Limb (tissue), 2 donors: Measurements from ENCODE around the gene C1QTNF3.
A peak's percentile ranks its signal among the peaks of the same experiment; 100 is the strongest.
"Not testable (repeated sequence)": the region's sequence is repeated elsewhere in the genome, so short reads cannot be mapped to it uniquely, and the experiment has no call there.

Experiments
- DNase-seq, 2 donors: peaks; one replicate each; pipeline ENCODE4 v3.0.0-alpha.2; 2016; ENCODE audit errors: extremely low spot score in 2 of 2

C1QTNF3 gene

GRCh38 chr5:34022121-34022705 lies 20.8 kb downstream of the C1QTNF3 start:
- no peak for DNase-seq

GRCh38 chr5:34021334-34021733 lies 21.7 kb downstream of the C1QTNF3 start:
- no peak for DNase-seq

- no peak for DNase-seq
Observed at GRCh38 chr5:34020726-34021125, 22.3 kb downstream of the C1QTNF3 start.

GRCh38 chr5:34017254-34017653 lies 25.8 kb downstream of the C1QTNF3 start:
- no peak for DNase-seq

GRCh38 chr5:34016750-34017149 lies 26.3 kb downstream of the C1QTNF3 start:
- DNase-seq: no peak

- DNase-seq: no peak
Observed at GRCh38 chr5:34016222-34016621, 26.8 kb downstream of the C1QTNF3 start.

- DNase-seq: no peak
Observed at GRCh38 chr5:34015120-34015822, 27.7 kb downstream of the C1QTNF3 start.

- no peak for DNase-seq
Observed at GRCh38 chr5:34014626-34015025, 28.4 kb downstream of the C1QTNF3 start.

- no peak for DNase-seq
Observed at GRCh38 chr5:34013547-34013946, 29.5 kb downstream of the C1QTNF3 start.

GRCh38 chr5:34012791-34013190 lies 30.2 kb downstream of the C1QTNF3 start:
- DNase-seq: peak; percentile 36 to 72

- no peak for DNase-seq
Observed at GRCh38 chr5:34011536-34011935, 31.5 kb downstream of the C1QTNF3 start.

GRCh38 chr5:34010146-34010545 lies 32.9 kb downstream of the C1QTNF3 start:
- not testable (repeated sequence) for DNase-seq

- no peak for DNase-seq
Observed at GRCh38 chr5:34009610-34010009, 33.4 kb downstream of the C1QTNF3 start.

- DNase-seq: no peak
Observed at GRCh38 chr5:34008802-34009201, 34.2 kb downstream of the C1QTNF3 start.

GRCh38 chr5:34007621-34008600 lies 35.1 kb downstream of the C1QTNF3 start, which contains the start of gene AMACR:
Gene AMACR (minus strand): TSS chr5:34008050. CDS start chr5:34008019, 31 bp downstream.
- DNase-seq: peak; percentile 92 to 97

GRCh38 chr5:34007201-34007620 lies 35.8 kb downstream of the C1QTNF3 start:
- DNase-seq: peak in 1 of 2 donors; percentile 36

- DNase-seq: no peak
Observed at GRCh38 chr5:34005681-34006080, 37.3 kb downstream of the C1QTNF3 start.

GRCh38 chr5:34005211-34005610 lies 37.8 kb downstream of the C1QTNF3 start:
- no peak for DNase-seq

- DNase-seq: no peak
Observed at GRCh38 chr5:34003941-34004340, 39.1 kb downstream of the C1QTNF3 start.

GRCh38 chr5:34002629-34003328 lies 40.2 kb downstream of the C1QTNF3 start:
- no peak for DNase-seq

GRCh38 chr5:34001241-34001841 lies 41.7 kb downstream of the C1QTNF3 start:
- peak in 1 of 2 donors; percentile 42 for DNase-seq
